ENCODE measurements around the gene FAM136A. TPM values are rescaled to one million over a fixed set of nuclear protein-coding genes. Genes with fewer than 3 reads are reported as not detected.
"Not testable (repeated sequence)": the region's sequence is repeated elsewhere in the genome, so short reads cannot be mapped to it uniquely, and the experiment has no call there.

The FAM136A gene
- total RNA-seq, 1 experiment from 2014 or later = 33.4 TPM

DNA sequence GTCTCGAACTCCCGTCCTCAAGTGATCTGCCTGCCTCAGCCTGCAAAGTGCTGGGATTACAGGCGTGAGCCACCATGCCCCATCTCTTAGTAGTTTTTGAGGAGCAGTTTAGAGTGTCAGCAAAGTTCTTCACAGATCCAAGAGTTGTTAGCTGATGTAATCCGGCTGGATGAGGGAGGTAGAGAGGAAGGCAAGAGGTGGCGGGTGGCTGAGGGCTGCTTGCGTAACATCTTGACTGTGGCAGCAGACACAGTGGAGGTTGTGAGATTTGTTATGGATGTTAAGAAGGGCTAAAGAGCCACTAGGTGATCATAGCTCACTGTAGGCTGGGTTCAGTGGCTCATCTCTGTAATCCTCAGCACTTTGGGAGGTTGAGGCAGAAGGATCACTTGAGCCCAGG, 19.5 kb upstream of the FAM136A start:
- H3K4me3 ChIP-seq = no peak overlapping the region
- no peaks in the 10 kb centered on the region for H3K9me3 ChIP-seq (replicated peaks)
- H3K4me1 ChIP-seq (replicated peaks) = no peaks in the 10 kb centered on the region
- peaks cover 9% of the 10 kb centered on the region; the same call in 1 of the 2 replicates for H3K27me3 ChIP-seq (replicated peaks)
- no peak for DNase-seq (ENCODE audit: low read depth in 1 of 2, low spot score in 2 of 2)
- H3K27ac ChIP-seq = no peak overlapping the region
- no peaks in the 10 kb centered on the region for H3K36me3 ChIP-seq

DNA sequence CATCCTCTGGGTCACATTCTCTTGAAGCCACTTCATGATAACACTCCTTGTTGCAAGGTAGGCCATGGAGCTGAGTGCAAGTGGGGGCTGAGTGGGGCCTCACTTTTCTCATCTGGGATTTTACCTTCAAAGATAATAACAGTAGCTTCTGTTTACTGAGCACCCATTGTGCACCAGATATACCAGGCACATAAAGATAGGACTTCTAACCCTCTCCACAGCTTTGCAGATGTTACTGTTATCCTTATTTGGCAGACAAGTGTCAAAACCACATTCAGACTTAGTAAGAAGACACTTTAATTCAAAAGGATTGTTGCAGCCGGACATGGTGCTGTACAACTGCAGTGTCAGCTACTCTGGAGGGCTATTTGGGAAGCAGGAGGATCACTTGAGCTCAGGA, 12.8 kb upstream of the FAM136A start:
- H3K4me1 ChIP-seq (replicated peaks) = no peaks in the 10 kb centered on the region
- no peak overlapping the region for H3K4me3 ChIP-seq
- no peaks in the 10 kb centered on the region for H3K9me3 ChIP-seq (replicated peaks)
- no peaks in the 10 kb centered on the region for H3K36me3 ChIP-seq
- DNase-seq (ENCODE audit: low read depth in 1 of 2, low spot score in 2 of 2) = no peak
- H3K27ac ChIP-seq = no peak overlapping the region
- H3K27me3 ChIP-seq (replicated peaks) = no peaks in the 10 kb centered on the region

DNA sequence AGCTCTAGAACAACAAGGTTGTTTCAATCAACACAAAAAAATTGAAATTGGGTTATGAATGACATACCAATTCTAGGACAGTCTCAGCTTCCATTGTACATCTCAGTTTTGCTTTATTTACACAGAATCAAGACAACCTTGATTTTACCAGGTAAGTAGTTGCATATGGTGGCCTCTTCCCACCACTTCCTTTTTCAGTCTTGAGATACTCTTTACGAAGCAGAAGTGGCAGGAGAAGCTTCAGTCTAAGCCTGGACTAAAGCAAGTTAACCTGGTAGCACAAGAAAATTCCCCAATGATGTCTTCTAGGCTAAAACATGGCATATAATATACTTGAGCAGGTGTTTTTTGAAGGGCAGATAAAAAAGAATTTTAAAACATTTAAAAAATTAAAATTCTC, 10.7 kb upstream of the FAM136A start:
- H3K36me3 ChIP-seq = no peaks in the 10 kb centered on the region

DNA sequence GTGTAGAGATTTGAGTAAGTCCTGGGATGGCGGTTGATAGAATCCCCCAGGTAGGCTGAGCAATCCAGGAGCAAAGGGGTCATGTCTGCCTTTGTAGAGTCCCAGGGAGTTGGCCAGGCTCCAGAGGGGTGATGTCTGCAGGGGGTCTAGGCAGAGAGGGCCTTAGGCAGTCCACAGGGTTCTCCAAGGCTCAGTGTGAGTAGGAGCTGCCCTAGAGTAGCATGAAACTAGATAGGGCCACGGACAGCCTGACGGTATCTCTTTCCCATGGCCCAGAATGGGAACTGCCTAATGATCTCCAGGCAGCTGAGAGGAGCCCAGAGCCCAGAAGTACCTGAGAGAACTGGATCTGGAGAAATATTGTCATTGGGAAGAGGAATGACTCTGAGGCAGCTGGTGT, 9.0 kb upstream of the FAM136A start:
- H3K9me3 ChIP-seq (replicated peaks) = no peaks in the 10 kb centered on the region
- H3K36me3 ChIP-seq = no peaks in the 10 kb centered on the region
- H3K27me3 ChIP-seq (replicated peaks) = no peaks in the 10 kb centered on the region
- no peak overlapping the region for H3K4me3 ChIP-seq
- no peak overlapping the region for H3K27ac ChIP-seq
- H3K4me1 ChIP-seq (replicated peaks) = no peaks in the 10 kb centered on the region
- no peak for DNase-seq (ENCODE audit: low read depth in 1 of 2, low spot score in 2 of 2)

More for the DNA sequence above, 10.7 kb upstream of the FAM136A start:
- no peak overlapping the region for H3K27ac ChIP-seq
- H3K4me3 ChIP-seq = no peak overlapping the region
- DNase-seq (ENCODE audit: low read depth in 1 of 2, low spot score in 2 of 2) = no peak
- H3K27me3 ChIP-seq (replicated peaks) = no peaks in the 10 kb centered on the region
- H3K9me3 ChIP-seq (replicated peaks) = no peaks in the 10 kb centered on the region
- H3K4me1 ChIP-seq (replicated peaks) = no peaks in the 10 kb centered on the region

DNA sequence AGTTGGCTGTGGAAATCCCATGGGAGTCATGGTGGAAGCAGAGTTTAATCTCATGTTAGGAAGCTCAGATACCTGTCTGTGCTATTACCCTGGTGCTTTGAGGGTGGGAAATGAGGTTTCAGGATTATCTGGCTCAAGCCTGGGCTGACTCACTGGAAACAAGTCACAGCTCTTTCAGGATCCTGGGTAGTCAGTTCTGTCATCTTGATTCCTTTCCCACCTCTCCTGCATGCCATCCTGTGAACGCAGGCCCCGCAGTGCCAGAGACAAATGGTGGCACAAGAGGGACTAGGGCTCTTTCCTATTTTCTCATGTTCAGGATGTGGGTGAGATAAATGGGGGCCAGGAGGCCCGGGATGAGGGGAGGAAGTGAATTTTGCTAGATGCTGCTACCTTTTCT, 3.7 kb upstream of the FAM136A start:
- Histone ChIP-seq H3K9me3 (replicated peaks) (no peaks in the 10 kb centered on the region), H3K36me3 (peaks cover 6% of the 10 kb centered on the region), H3K4me1 (replicated peaks) (0 out of 2 replicates have a peak, but pooled peaks cover 3% of the 10 kb centered on the region), H3K4me3 (no peak overlapping the region), H3K27me3 (replicated peaks) (no peaks in the 10 kb centered on the region), H3K27ac (no peak overlapping the region)
- DNase-seq (ENCODE audit: low read depth in 1 of 2, low spot score in 2 of 2) = no peak

DNA sequence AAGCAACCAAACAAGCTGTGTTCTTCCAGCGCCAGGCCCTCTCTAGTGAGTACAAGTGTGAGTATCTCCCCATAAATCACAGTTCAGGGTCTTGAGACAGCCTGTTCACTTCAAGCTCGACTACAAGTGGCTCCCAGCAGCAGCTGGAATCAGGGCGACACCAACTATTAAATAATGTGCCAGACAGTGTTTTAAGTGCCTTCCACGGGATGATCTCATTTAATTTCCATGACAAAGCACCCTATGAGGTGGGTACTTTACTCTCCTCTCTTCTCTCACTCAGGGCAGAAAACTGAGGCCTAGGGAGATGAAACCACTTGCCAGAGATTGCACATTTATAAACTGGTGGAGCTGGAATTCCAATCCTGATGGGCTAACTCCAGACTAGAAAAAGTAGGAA, 2.6 kb upstream of the FAM136A start:
- Histone ChIP-seq H3K27me3 (replicated peaks) (no peaks in the 10 kb centered on the region), H3K27ac (no peak overlapping the region), H3K9me3 (replicated peaks) (no peaks in the 10 kb centered on the region), H3K4me1 (replicated peaks) (0 out of 2 replicates have a peak, but pooled peaks cover 3% of the 10 kb centered on the region), H3K36me3 (peaks cover 15% of the 10 kb centered on the region), H3K4me3 (no peak overlapping the region)
- no peak for DNase-seq (ENCODE audit: low read depth in 1 of 2, low spot score in 2 of 2)

DNA sequence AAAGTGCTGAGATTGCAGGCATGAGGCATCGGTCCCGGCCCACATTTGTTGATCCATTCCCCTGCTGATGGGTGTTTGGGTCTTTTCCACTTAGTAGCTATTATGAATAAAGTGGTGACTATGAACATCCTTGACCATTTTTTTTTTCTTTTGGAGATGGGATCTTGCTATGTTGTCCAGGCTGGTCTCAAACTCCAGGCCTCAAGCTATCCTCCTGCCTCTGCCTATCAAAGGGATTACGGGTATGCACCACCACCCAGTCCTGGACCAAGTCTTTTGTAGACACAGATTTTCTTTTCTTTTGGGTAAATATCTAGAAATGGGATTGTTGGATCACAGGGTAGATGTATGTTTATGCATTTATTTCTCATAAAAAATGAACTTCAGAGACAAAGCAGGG, 1.3 kb upstream of the FAM136A start:
- Histone ChIP-seq H3K4me1 (replicated peaks) (0 out of 2 replicates have a peak, but pooled peaks cover 3% of the 10 kb centered on the region), H3K4me3 (no peak overlapping the region), H3K27me3 (replicated peaks) (no peaks in the 10 kb centered on the region), H3K9me3 (replicated peaks) (no peaks in the 10 kb centered on the region), H3K36me3 (peaks cover 27% of the 10 kb centered on the region), H3K27ac (no peak overlapping the region)
- DNase-seq (ENCODE audit: low read depth in 1 of 2, low spot score in 2 of 2) = no peak

DNA sequence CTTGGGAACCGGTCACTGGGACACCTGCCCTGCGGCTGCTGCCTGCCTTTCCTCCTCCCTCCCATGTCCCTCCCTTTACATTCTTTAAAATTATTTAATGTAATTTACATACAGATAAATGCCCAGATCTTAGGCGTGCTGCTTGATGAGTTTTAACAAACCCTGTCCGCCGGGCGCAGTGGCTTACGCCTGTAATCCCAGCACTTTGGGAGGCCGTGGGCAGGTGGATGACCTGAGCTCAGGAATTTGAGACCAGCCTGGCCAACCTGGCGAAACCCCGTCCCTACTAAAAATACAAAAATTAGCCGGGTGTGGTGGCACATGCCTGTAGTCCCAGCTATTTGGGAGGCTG, 304 bp upstream of the FAM136A start:
- not testable (repeated sequence) for H3K27ac ChIP-seq; H3K9me3 ChIP-seq (replicated peaks); H3K27me3 ChIP-seq (replicated peaks); H3K4me1 ChIP-seq (replicated peaks); DNase-seq (ENCODE audit: low read depth in 1 of 2, low spot score in 2 of 2)
- H3K4me3 ChIP-seq = peak overlapping the region; percentile 79
- peaks cover 29% of the 10 kb centered on the region for H3K36me3 ChIP-seq

DNA sequence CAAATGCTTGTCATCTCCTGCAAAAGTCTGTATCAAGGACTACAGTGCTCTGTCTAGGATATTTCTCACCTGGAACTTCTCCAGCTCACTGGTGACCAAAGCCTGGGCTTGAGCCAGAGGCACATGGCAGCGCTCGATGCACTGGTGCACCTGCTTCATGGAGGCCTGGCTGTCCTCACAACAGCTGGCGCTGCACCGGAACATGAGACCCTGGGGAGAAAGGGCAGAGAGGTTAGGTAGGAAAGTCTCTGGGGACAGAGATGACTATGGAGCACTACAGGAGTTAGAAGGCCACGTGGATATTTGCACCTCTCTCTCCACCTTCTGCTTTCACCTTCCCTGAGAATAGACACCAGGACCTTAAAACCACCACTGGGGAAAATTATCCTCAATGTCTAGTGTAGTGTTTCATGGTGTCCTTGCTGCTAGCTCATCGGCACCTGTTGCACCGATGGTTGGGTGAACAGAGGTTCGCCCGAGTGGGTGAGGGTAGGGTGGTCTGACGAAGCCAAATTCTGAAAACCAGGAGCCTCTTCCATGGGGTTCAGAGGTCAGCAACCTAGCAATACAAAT, 1.0 kb downstream of the FAM136A start:
- Histone ChIP-seq H3K36me3 (peaks cover 29% of the 10 kb centered on the region), H3K4me3 (peak overlapping the region; percentile 79), H3K9me3 (replicated peaks) (no peaks in the 10 kb centered on the region), H3K4me1 (replicated peaks) (0 out of 2 replicates have a peak, but pooled peaks cover 3% of the 10 kb centered on the region), H3K27me3 (replicated peaks) (no peaks in the 10 kb centered on the region), H3K27ac (no peak overlapping the region)
- DNase-seq (ENCODE audit: low read depth in 1 of 2, low spot score in 2 of 2) = no peak

DNA sequence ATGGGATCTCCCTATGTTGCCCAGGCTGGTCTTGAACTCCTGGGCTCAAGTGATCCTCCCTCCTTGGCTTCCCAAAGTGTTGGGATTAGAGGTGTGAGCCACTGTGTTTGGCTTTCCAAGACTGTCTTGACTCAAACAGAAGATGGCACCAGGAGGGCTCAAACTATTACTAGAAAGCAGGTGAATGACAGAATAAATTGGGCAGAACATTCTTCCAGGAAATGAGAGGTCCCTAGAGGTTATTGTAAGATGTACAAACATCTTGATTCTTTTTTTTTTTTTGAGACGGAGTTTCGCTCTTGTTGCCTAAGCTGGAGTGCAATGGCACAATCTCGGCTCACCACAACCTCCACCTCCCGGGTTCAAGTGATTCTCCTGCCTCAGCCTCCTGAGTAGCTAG, 4.0 kb downstream of the FAM136A start:
- not testable (repeated sequence) for H3K4me3 ChIP-seq; H3K9me3 ChIP-seq (replicated peaks); DNase-seq (ENCODE audit: low read depth in 1 of 2, low spot score in 2 of 2); H3K27me3 ChIP-seq (replicated peaks); H3K27ac ChIP-seq; H3K4me1 ChIP-seq (replicated peaks)
- peaks cover 29% of the 10 kb centered on the region for H3K36me3 ChIP-seq

DNA sequence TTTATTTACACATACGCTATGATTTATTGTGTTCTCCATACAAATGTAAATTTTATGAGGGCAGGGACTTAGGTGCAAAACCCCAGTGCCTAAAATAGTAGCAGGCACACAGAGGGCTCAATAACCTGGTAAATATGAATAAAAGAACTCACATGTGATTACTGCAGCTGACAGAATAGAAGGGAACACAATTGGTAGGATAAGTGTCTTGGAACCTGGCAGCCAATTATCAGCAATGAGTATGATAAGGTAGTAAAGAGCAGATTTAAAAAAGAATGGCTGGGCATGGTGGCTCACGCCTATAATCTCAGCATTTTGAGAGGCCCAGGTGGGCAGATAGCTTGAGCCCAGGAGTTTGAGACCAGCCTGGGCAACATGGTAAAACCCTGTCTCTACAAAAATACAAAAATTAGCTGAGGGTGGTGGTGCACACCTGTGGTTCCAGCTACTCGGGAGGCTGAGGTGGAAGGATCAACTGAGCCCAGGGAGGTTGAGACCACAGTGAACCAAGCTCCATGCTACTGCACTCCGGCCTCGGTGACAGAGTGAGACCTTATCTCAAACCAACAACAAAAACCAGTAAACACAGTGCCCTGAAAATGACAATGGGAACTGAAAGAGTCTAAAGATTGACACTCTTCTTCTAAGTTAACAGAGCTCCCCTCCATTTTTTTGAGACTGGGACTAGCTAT, 18.2 kb downstream of the FAM136A start:
- H3K4me3 ChIP-seq = no peak overlapping the region
- no peaks in the 10 kb centered on the region for H3K9me3 ChIP-seq (replicated peaks)
- 0 out of 2 replicates have a peak, but pooled peaks cover 3% of the 10 kb centered on the region for H3K27me3 ChIP-seq (replicated peaks)
- no peak overlapping the region for H3K27ac ChIP-seq
- H3K36me3 ChIP-seq = peaks cover 93% of the 10 kb centered on the region
- H3K4me1 ChIP-seq (replicated peaks) = no peaks in the 10 kb centered on the region
- no peak for DNase-seq (ENCODE audit: low read depth in 1 of 2, low spot score in 2 of 2)

DNA sequence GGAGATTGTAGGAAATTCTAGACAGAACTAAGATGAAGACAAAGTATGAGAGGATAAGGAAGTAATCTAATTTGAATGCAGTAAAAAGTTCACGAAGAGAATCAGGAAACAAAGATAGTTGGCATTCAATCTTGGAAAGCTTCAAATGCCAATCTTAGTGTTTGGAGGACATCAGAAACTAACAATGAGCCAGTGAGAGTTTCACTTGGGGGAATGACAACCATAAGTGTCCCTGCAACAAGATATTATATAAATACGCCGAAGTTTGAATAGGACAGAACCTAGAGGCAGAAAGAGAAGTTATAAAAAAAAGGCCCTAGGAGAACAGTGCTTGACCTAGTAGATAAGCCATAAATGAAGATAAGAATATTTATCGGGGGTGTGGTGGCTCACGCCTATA, 19.4 kb downstream of the FAM136A start:
- no peak for DNase-seq (ENCODE audit: low read depth in 1 of 2, low spot score in 2 of 2)
- H3K36me3 ChIP-seq = peaks cover 93% of the 10 kb centered on the region
- H3K9me3 ChIP-seq (replicated peaks) = no peaks in the 10 kb centered on the region
- 0 out of 2 replicates have a peak, but pooled peaks cover 3% of the 10 kb centered on the region for H3K27me3 ChIP-seq (replicated peaks)
- H3K4me3 ChIP-seq = no peak overlapping the region
- H3K27ac ChIP-seq = no peak overlapping the region
- no peaks in the 10 kb centered on the region for H3K4me1 ChIP-seq (replicated peaks)

DNA sequence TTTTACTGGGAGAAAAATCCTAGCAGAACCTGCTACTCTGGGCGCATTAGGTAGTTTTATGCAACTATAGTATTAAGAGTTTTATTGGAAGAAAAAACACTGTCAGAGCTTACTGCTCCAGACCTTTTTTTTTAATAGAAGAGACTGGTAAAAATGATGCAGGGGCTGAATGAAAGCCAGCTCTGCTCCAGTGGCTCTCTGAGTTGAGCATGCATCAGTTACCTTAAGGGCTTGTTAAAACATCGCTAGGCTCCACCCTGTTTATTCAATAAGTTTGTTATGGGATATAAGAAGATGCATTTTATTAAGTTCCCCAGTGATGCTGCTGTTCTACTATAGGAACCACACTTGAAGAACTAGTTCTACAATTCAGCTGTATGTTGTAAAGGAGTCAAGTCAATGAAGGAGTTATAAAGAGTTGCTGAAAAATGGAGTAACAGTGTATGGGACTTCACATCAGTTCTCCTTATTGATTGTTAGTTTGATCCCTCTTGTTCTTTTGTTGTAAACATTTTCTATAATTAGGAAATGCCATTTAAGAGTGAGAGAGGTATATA, 21.5 kb downstream of the FAM136A start:
- H3K4me3 ChIP-seq = no peak overlapping the region
- H3K27ac ChIP-seq = no peak overlapping the region
- peaks cover 88% of the 10 kb centered on the region for H3K36me3 ChIP-seq
- H3K4me1 ChIP-seq (replicated peaks) = no peaks in the 10 kb centered on the region
- no peak for DNase-seq (ENCODE audit: low read depth in 1 of 2, low spot score in 2 of 2)
- H3K9me3 ChIP-seq (replicated peaks) = no peaks in the 10 kb centered on the region
- H3K27me3 ChIP-seq (replicated peaks) = 0 out of 2 replicates have a peak, but pooled peaks cover 3% of the 10 kb centered on the region

DNA sequence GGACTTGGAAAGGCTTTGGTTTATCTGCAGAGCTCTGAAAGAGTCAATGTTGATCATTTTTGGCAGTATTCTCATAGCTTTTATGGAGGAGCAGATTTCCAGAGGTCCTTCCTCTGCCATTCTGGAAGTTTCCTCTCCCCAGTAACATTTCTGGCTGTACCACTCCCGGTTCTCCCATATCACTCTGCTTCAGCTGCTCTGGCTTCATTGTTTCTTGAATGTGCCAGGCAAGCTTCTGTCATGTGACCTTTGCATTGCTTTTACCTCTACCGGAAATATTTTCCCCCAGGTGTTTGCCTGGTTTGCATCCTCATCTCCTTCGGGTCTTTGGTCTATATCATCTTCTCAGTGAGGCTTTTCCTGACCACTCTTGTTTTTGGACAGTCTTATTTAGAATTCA, 31.5 kb downstream of the FAM136A start:
- H3K27me3 ChIP-seq (replicated peaks) = no peaks in the 10 kb centered on the region
- no peaks in the 10 kb centered on the region for H3K9me3 ChIP-seq (replicated peaks)
- peaks cover 13% of the 10 kb centered on the region for H3K36me3 ChIP-seq
- no peaks in the 10 kb centered on the region for H3K4me1 ChIP-seq (replicated peaks)
- no peak overlapping the region for H3K4me3 ChIP-seq
- no peak for DNase-seq (ENCODE audit: low read depth in 1 of 2, low spot score in 2 of 2)
- no peak overlapping the region for H3K27ac ChIP-seq

All from SJSA1 (cell line).